Thyroid gland (tissue), 4 donors: ENCODE data around the gene ASCC2. TPM values are rescaled to one million over a fixed set of nuclear protein-coding genes. Genes with fewer than 3 reads are reported as not detected.
A peak's percentile ranks its signal among the peaks of the same experiment; 100 is the strongest.
"Not testable (repeated sequence)": the region's sequence is repeated elsewhere in the genome, so short reads cannot be mapped to it uniquely, and the experiment has no call there.

Source experiments
- DNase-seq, 2 donors: peaks; one replicate each; pipeline ENCODE4 v3.0.0-alpha.2; 2019
- H3K27ac ChIP-seq, 3 donors: fragments of 200-600 bp; sonication (generic); 1 replicate in 2 of 3; 2 replicates in 1 of 3; pipeline ENCODE4 v1.5.1; 2016 to 2019; ENCODE audit warnings: mild to moderate bottlenecking in 1 of 3, moderate library complexity in 1 of 3
- H3K27me3 ChIP-seq: fragments of 200-600 bp; sonication (generic); one replicate; pipeline ENCODE4 v1.5.1; 2019
- H3K36me3 ChIP-seq, 2 donors: fragments of 200-600 bp; sonication (generic); one replicate each; pipeline ENCODE4 v1.5.1; 2016 to 2019
- H3K4me1 ChIP-seq, 2 donors: fragments of 200-600 bp; sonication (generic); one replicate each; pipeline ENCODE4 v1.5.1; 2017 to 2019
- H3K4me3 ChIP-seq, 3 donors: fragments of 200-600 bp; sonication (generic); replicated peaks in 1 of 3; 1 replicate in 2 of 3; 2 replicates in 1 of 3; pipeline ENCODE4 v1.5.1; 2016; ENCODE audit warnings: mild to moderate bottlenecking in 1 of 3
- H3K9me3 ChIP-seq: fragments of 200-600 bp; sonication (generic); one replicate; pipeline ENCODE4 v1.5.1; 2017
- CTCF ChIP-seq, 6 experiments: fragments of 200-600 bp in 3 of 6; fragments of 450-650 bp in 3 of 6; sonication (generic) in 3 of 6; IDR thresholded peaks; one replicate each; pipeline ENCODE4 v1.5.1; 2016 to 2019; ENCODE audit warnings: antibody characterized with exemption in 6 of 6, mild to moderate bottlenecking in 2 of 6, inconsistent platforms in 1 of 6, moderate library complexity in 1 of 6
- POLR2A ChIP-seq, 2 donors: fragments of 450-650 bp; IDR thresholded peaks; one replicate each; pipeline ENCODE4 v1.6.1; 2017; ENCODE audit warnings: antibody characterized with exemption in 2 of 2, mild to moderate bottlenecking in 2 of 2, moderate library complexity in 1 of 2
- WGBS, 2 donors: methylation state at CpG; one replicate each; pipeline ENCODE4 v1.1.5; 2017; 5-methylcytosine and 5-hydroxymethylcytosine counted together
- intact Hi-C: fragments of 100-400 bp; cut with DNase I; formaldehyde crosslinking; loops from one replicate; pipeline ENCODE4 v1.15.1; 2023
- total RNA-seq, 4 donors: library from RNA; depleted of rRNA; stranded (reverse); fragments of >200 nt; gene quantifications; one replicate each; pipeline ENCODE4 v1.2.3, GENCODE V29; 2016

The ASCC2 gene
- total RNA-seq, 4 donors from 2014 or later: 47.6 to 66.8 (median 51.3) TPM

DNA sequence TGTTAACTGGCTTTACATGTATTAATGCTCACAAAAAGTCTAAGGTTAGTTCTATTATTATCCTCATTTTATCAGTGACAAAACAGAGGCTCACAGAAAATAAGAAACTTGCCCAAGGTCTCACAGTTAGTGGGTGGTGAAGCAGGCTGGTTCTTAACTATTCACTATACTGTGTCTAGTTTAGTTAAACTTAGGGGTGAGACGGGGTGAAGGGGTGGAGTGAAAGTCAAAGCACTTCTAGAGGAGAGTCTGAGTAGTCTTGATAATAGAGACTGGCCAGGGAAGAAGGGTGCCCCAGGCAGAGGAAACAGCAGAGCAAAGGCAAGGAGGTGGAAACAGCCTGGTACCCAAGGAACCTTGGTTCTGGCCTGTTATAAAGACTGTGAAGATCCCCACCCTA lies 4.0 kb downstream of the ASCC2 start:
- H3K27me3 ChIP-seq: no peaks in the 10 kb centered on the region
- WGBS, 2 donors: 84 to 94% methylated on average over 1 of the region's 1 CpG
- TF ChIP-seq CTCF (IDR thresholded peaks at IDR 0.05): no peak
- TF ChIP-seq POLR2A (IDR thresholded peaks at IDR 0.05): no peak
- H3K27ac ChIP-seq: no peak overlapping the region
- H3K4me3 ChIP-seq: no peak overlapping the region
- intact Hi-C loops: no loop called here
- peaks cover 4 to 8% of the 10 kb centered on the region in 2 donors for H3K36me3 ChIP-seq
- peaks cover 7 to 32% of the 10 kb centered on the region in 2 donors for H3K4me1 ChIP-seq
- no peak for DNase-seq
- H3K9me3 ChIP-seq: no peaks in the 10 kb centered on the region

DNA sequence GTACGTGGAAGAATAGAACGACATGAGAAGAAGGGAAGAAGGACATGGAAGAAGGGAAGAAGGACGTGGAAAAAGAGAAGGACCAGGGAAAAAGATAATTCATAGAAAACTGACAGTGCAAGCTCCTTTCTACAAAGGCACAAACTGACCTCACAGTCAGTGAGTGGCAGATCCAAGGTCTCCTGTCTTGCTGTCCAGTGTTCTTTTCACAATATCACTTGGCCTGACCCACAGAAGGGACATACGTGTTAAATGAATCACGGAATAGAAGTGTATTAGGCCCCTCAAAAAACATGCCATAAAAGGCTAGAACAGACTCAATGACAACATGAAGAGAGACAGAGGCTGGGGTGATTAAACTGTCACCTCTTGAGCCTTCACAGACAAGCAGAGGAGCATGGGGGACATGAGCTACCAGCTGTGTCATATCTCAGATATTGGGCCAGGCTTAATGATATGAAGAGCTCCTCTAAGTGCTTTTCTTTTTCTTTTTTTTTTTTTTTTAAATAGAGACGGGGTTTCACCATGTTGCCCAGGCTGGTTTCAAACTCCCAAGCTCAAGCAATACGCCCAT lies 4.6 kb downstream of the ASCC2 start:
- DNase-seq: no peak
- WGBS, 2 donors: 92 to 95% methylated on average over 7 of the region's 7 CpGs
- intact Hi-C loops: no loop called here
- Histone ChIP-seq H3K4me1 (peaks cover 7 to 27% of the 10 kb centered on the region in 2 donors), H3K9me3 (no peaks in the 10 kb centered on the region), H3K27me3 (no peaks in the 10 kb centered on the region), H3K36me3 (peaks cover 4 to 8% of the 10 kb centered on the region in 2 donors), H3K4me3 (no peak overlapping the region), H3K27ac (no peak overlapping the region)
- TF ChIP-seq POLR2A (IDR thresholded peaks at IDR 0.05): no peak
- no peak for TF ChIP-seq CTCF (IDR thresholded peaks at IDR 0.05)

GRCh38 chr22:29831958-29832357 lies 6.1 kb downstream of the ASCC2 start:
- WGBS, 2 donors: 88 to 89% methylated on average over 8 to 9 of the region's 9 CpGs
- TF ChIP-seq POLR2A (IDR thresholded peaks at IDR 0.05) (no peak), CTCF (IDR thresholded peaks at IDR 0.05) (no peak)
- Histone ChIP-seq H3K27me3 (no peaks in the 10 kb centered on the region), H3K4me1 (peaks cover 1 to 21% of the 10 kb centered on the region in 2 donors), H3K36me3 (peaks cover 4 to 8% of the 10 kb centered on the region in 2 donors), H3K9me3 (no peaks in the 10 kb centered on the region), H3K27ac (no peak overlapping the region), H3K4me3 (no peak overlapping the region)
- DNase-seq: no peak
- intact Hi-C loops: no loop called here

GRCh38 chr22:29831186-29831921 lies 6.7 kb downstream of the ASCC2 start:
- Histone ChIP-seq H3K27ac (peak overlapping the region in 1 of 3 donors; percentile 47), H3K9me3 (no peaks in the 10 kb centered on the region), H3K27me3 (no peaks in the 10 kb centered on the region), H3K4me1 (peaks cover 0 to 16% of the 10 kb centered on the region in 2 donors), H3K36me3 (peaks cover 4 to 8% of the 10 kb centered on the region in 2 donors), H3K4me3 (no peak overlapping the region)
- intact Hi-C loops: no loop called here
- WGBS, 2 donors: 87 to 89% methylated on average over 8 of the region's 8 CpGs
- TF ChIP-seq CTCF (IDR thresholded peaks at IDR 0.05) (no peak), POLR2A (IDR thresholded peaks at IDR 0.05) (no peak)
- no peak for DNase-seq

GRCh38 chr22:29830585-29830984 lies 7.5 kb downstream of the ASCC2 start:
- TF ChIP-seq CTCF (IDR thresholded peaks at IDR 0.05) (no peak), POLR2A (IDR thresholded peaks at IDR 0.05) (no peak)
- H3K4me3 ChIP-seq: no peak overlapping the region

DNA sequence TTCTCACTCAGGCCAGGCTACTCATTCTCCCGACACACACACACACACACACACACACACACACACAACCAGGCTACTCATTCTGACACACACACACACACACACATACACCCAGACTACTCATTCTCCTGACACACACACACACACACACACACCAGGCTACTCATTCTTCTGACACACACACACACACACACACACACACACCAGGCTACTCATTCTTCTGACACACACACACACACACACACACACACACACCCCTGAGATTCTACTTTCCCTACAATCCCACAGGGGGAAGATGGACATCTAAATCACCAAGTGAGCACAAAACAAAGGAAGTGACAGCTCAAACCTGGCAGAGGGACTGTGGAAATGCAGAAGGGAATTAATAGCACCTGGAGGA lies 10.3 kb downstream of the ASCC2 start:
- H3K9me3 ChIP-seq, intact Hi-C loops, H3K27me3 ChIP-seq, H3K4me3 ChIP-seq: not testable (repeated sequence)
- peak; percentile 26 to 50 for DNase-seq
- peak overlapping the region in 1 of 3 donors; percentile 10 for H3K27ac ChIP-seq
- H3K4me1 ChIP-seq: peaks cover 0 to 16% of the 10 kb centered on the region in 2 donors
- 26 to 38% methylated on average over 1 of the region's 1 CpG for WGBS, 2 donors
- peaks cover 6 to 26% of the 10 kb centered on the region in 2 donors for H3K36me3 ChIP-seq

More at GRCh38 chr22:29830585-29830984, 7.5 kb downstream of the ASCC2 start:
- Histone ChIP-seq H3K4me1 (peaks cover 0 to 16% of the 10 kb centered on the region in 2 donors), H3K9me3 (no peaks in the 10 kb centered on the region), H3K36me3 (peaks cover 4 to 8% of the 10 kb centered on the region in 2 donors), H3K27me3 (no peaks in the 10 kb centered on the region), H3K27ac (peak overlapping the region in 1 of 3 donors; percentile 47)
- peak; percentile 57 for DNase-seq
- intact Hi-C loops: no loop called here
- WGBS, 2 donors: 78 to 82% methylated on average over 8 of the region's 8 CpGs
